GM12878 (cell line): Measurements from ENCODE around the gene POLR3K.

Experiments used
- CTCF ChIP-seq, 3 experiments: IDR thresholded peaks in 2 of 3; conservative IDR thresholded peaks in 1 of 3; 2 replicates each; pipeline ENCODE4 v1.5.1; 2011; ENCODE audit warnings: low read depth in 3 of 3, low read length in 3 of 3, mild to moderate bottlenecking in 3 of 3, control low read depth in 2 of 3, moderate library complexity in 2 of 3, inconsistent platforms in 1 of 3, mixed read lengths in 1 of 3; ENCODE audit not compliant: control insufficient read depth in 2 of 3, insufficient read depth in 1 of 3; ENCODE audit errors: extremely low read depth in 1 of 3
- POLR2A ChIP-seq: IDR thresholded peaks from 2 replicates; pipeline ENCODE4 v1.6.1; 2011; ENCODE audit warnings: low read depth, mild to moderate bottlenecking, low read length
- RAD21 ChIP-seq: IDR thresholded peaks from 2 replicates; pipeline ENCODE4 v1.6.1; 2011; ENCODE audit warnings: mild to moderate bottlenecking, low read depth, low read length, moderate library complexity; ENCODE audit not compliant: insufficient read depth
- ZSCAN29 ChIP-seq: fragments of 450-650 bp; IDR thresholded peaks from 2 replicates; pipeline ENCODE4 v1.6.1; 2017; ENCODE audit warnings: mild to moderate bottlenecking, moderate library complexity
- TF ChIP-seq, protein P1 (sequence below): fragments of 450-650 bp; IDR thresholded peaks from 2 replicates; pipeline ENCODE4 v1.6.1; 2017; ENCODE audit warnings: antibody characterized with exemption, mild to moderate bottlenecking, moderate library complexity

GRCh38 chr16:65745-66144 lies 12.3 kb upstream of the POLR3K start:
- TF ChIP-seq CTCF (IDR thresholded peaks at IDR 0.05 in 2 of 3, conservative IDR thresholded peaks at IDR 0.05 in 1 of 3; ENCODE audit: control insufficient read depth in 2 of 3, extremely low read depth in 1 of 3, insufficient read depth in 1 of 3, low read depth in 3 of 3, low read length in 3 of 3) (peak; percentile 97 to 99 (median 99); a peak in 5 of 6 replicates), ZSCAN29 (no peak), POLR2A (no peak), RAD21 (peak; percentile 95)
- TF ChIP-seq, protein P1, sequence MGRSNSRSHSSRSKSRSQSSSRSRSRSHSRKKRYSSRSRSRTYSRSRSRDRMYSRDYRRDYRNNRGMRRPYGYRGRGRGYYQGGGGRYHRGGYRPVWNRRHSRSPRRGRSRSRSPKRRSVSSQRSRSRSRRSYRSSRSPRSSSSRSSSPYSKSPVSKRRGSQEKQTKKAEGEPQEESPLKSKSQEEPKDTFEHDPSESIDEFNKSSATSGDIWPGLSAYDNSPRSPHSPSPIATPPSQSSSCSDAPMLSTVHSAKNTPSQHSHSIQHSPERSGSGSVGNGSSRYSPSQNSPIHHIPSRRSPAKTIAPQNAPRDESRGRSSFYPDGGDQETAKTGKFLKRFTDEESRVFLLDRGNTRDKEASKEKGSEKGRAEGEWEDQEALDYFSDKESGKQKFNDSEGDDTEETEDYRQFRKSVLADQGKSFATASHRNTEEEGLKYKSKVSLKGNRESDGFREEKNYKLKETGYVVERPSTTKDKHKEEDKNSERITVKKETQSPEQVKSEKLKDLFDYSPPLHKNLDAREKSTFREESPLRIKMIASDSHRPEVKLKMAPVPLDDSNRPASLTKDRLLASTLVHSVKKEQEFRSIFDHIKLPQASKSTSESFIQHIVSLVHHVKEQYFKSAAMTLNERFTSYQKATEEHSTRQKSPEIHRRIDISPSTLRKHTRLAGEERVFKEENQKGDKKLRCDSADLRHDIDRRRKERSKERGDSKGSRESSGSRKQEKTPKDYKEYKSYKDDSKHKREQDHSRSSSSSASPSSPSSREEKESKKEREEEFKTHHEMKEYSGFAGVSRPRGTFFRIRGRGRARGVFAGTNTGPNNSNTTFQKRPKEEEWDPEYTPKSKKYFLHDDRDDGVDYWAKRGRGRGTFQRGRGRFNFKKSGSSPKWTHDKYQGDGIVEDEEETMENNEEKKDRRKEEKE: no peak
